Transverse colon (tissue), 4 donors: ENCODE results near the gene ZNF319.

Source experiments
- POLR2A ChIP-seq: fragments of 450-650 bp; IDR thresholded peaks from one replicate; pipeline ENCODE4 v1.6.1; 2016; ENCODE audit warnings: antibody characterized with exemption, mild to moderate bottlenecking, moderate library complexity
- POLR2AphosphoS5 ChIP-seq, 3 donors: sonication (generic); formaldehyde crosslinking; IDR thresholded peaks; one replicate each; pipeline ENCODE4 v1.6.1; 2016; ENCODE audit warnings: antibody characterized with exemption in 3 of 3
- TF ChIP-seq, protein P1 (sequence below), 5 experiments: fragments of 200-600 bp in 3 of 5; fragments of 450-650 bp in 2 of 5; sonication (generic) in 3 of 5; IDR thresholded peaks; 1 replicate in 2 of 5; 2 replicates in 3 of 5; pipeline ENCODE4 v1.5.1; 2016 to 2017; ENCODE audit warnings: antibody characterized with exemption in 5 of 5, inconsistent platforms in 3 of 5, mild to moderate bottlenecking in 2 of 5, moderate library complexity in 1 of 5

DNA sequence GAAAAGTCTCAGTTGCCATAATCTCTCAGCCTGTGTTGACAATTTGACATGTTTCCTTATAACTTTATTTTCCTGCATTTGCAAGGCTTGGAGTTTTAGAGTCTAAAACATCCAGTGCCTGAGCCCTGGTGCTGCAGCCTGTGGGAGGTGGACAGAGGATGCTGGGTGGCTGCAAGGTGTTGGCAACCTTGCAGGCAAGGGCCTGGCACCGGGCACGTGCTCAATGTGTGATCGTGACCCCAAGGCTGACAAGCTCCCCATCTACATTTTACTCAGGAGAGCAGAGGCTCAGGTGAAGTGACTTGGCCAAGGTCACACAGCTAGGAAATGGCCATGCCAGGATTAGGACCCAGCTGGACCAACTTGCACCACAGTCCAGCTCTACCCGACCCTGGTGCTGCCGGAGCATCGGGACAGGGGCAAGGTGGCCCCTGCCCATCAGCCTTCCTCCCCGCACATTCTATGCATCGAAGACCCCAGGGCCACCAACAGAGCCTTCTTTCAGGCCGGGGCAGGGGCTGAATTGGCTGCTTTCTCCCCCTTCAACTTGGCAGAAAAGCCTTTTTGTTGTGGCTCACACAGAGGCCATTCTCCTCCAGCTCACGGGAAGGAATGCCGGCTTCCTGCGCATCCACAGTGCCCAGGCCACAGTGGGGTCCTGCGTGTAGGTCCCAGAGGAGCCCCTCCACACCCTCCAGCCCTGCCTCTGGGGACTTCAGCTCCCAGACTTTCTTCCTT lies 48.2 kb upstream of the ZNF319 start:
- TF ChIP-seq, protein P1, sequence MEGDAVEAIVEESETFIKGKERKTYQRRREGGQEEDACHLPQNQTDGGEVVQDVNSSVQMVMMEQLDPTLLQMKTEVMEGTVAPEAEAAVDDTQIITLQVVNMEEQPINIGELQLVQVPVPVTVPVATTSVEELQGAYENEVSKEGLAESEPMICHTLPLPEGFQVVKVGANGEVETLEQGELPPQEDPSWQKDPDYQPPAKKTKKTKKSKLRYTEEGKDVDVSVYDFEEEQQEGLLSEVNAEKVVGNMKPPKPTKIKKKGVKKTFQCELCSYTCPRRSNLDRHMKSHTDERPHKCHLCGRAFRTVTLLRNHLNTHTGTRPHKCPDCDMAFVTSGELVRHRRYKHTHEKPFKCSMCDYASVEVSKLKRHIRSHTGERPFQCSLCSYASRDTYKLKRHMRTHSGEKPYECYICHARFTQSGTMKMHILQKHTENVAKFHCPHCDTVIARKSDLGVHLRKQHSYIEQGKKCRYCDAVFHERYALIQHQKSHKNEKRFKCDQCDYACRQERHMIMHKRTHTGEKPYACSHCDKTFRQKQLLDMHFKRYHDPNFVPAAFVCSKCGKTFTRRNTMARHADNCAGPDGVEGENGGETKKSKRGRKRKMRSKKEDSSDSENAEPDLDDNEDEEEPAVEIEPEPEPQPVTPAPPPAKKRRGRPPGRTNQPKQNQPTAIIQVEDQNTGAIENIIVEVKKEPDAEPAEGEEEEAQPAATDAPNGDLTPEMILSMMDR (IDR thresholded peaks at IDR 0.05) = no peak
- TF ChIP-seq POLR2AphosphoS5 (IDR thresholded peaks at IDR 0.05) (no peak), POLR2A (no peak)
